Gastrocnemius medialis (tissue), 4 donors: ENCODE data around the gene HOXB6. TPM values are rescaled to one million over a fixed set of nuclear protein-coding genes. Genes with fewer than 3 reads are reported as not detected.

ENCODE experiments used
- ATAC-seq, 2 donors: fragments of 150-250 bp; one replicate each; pipeline ENCODE4 v1.9.1; 2016
- DNase-seq, 2 donors: peaks; one replicate each; pipeline ENCODE4 v3.0.0-alpha.2; 2019
- H3K27ac ChIP-seq, 4 donors: fragments of 200-600 bp; sonication (generic); 1 replicate in 1 of 4; 2 replicates in 3 of 4; pipeline ENCODE4 v1.5.1; 2016 to 2018; ENCODE audit warnings: mild to moderate bottlenecking in 2 of 4, moderate library complexity in 1 of 4
- H3K27me3 ChIP-seq, 3 donors: fragments of 200-600 bp; sonication (generic) in 2 of 3; 1 replicate in 1 of 3; 2 replicates in 2 of 3; pipeline versions ENCODE4 v1.5.1 to v1.6.0; 2016 to 2019; ENCODE audit warnings: mild to moderate bottlenecking in 1 of 3, moderate library complexity in 1 of 3
- H3K36me3 ChIP-seq, 2 donors: fragments of 200-600 bp; sonication (generic) in 1 of 2; one replicate each; pipeline ENCODE4 v1.5.1; 2017 to 2018
- H3K4me1 ChIP-seq, 2 donors: fragments of 200-600 bp; sonication (generic) in 1 of 2; one replicate each; pipeline ENCODE4 v1.5.1; 2016 to 2017; ENCODE audit warnings: mild to moderate bottlenecking in 2 of 2
- H3K4me3 ChIP-seq, 4 donors: fragments of 200-600 bp; sonication (generic) in 3 of 4; 1 replicate in 1 of 4; 2 replicates in 3 of 4; pipeline ENCODE4 v1.5.1; 2016 to 2019; ENCODE audit warnings: mild to moderate bottlenecking in 2 of 4
- H3K9me3 ChIP-seq, 3 donors: fragments of 200-600 bp; sonication (generic) in 2 of 3; 1 replicate in 1 of 3; 2 replicates in 2 of 3; pipeline ENCODE4 v1.5.1; 2016 to 2019
- CTCF ChIP-seq, 5 experiments: fragments of 450-650 bp in 3 of 5; fragments of 200-600 bp in 2 of 5; sonication (generic) in 2 of 5; IDR thresholded peaks in 4 of 5; conservative IDR thresholded peaks in 1 of 5; 1 replicate in 4 of 5; 2 replicates in 1 of 5; pipeline ENCODE4 v1.5.1; 2016 to 2019; ENCODE audit warnings: antibody characterized with exemption in 5 of 5, mild to moderate bottlenecking in 3 of 5, moderate library complexity in 3 of 5
- POLR2A ChIP-seq, 2 donors: fragments of 450-650 bp; IDR thresholded peaks; one replicate each; pipeline ENCODE4 v1.6.1; 2017; ENCODE audit warnings: antibody characterized with exemption in 2 of 2, mild to moderate bottlenecking in 2 of 2, moderate library complexity in 2 of 2
- in situ Hi-C, 4 donors: fragments of 200-750 bp; cut with MboI; loops; one replicate each; pipeline versions ENCODE4 v1.15.0 to v1.8.0; 2017; ENCODE audit warnings: low sequenced_read_pairs in 4 of 4
- intact Hi-C: fragments of 100-400 bp; cut with DNase I; formaldehyde crosslinking; loops from one replicate; pipeline ENCODE4 v1.15.1; 2023; ENCODE audit warnings: low total_unique reads
- total RNA-seq, 4 donors: library from RNA; depleted of rRNA; stranded (reverse); fragments of >200 nt; gene quantifications; one replicate each; pipeline versions ENCODE4 v1.1.0 to v1.2.3, GENCODE V29; 2016

The HOXB6 gene
- total RNA-seq, 4 donors from 2014 or later, result 0.55 to 3.0 (median 1.3) TPM

GRCh38 chr17:48611681-48612455, 7.1 kb upstream of the HOXB6 start:
- ATAC-seq, result no peak
- Histone ChIP-seq H3K4me1 (peaks cover 4 to 27% of the 10 kb centered on the region in 2 donors), H3K27ac (peak overlapping the region in 3 of 4 donors; percentile 65 to 66 (median 65)), H3K36me3 (no peaks in the 10 kb centered on the region), H3K9me3 (no peaks in the 10 kb centered on the region), H3K4me3 (peak overlapping the region; percentile 45 to 64 (median 51)), H3K27me3 (peaks cover 95 to 98% (median 98%) of the 10 kb centered on the region in 3 donors)
- in situ Hi-C loops, result no loop called here
- TF ChIP-seq CTCF (IDR thresholded peaks at IDR 0.05 in 4 of 5, conservative IDR thresholded peaks at IDR 0.05 in 1 of 5), result no peak
- TF ChIP-seq POLR2A (IDR thresholded peaks at IDR 0.05), result no peak
- DNase-seq, result no peak
- intact Hi-C loops, result loop anchor here (2.0 kb wide), 1 partner anchor 33 kb away; the partner anchor contains the start of gene HOXB4

- Histone ChIP-seq H3K27ac (peak overlapping the region in 3 of 4 donors; percentile 65 to 66 (median 65)), H3K27me3 (peaks cover 94 to 98% (median 98%) of the 10 kb centered on the region in 3 donors), H3K9me3 (no peaks in the 10 kb centered on the region), H3K4me3 (peak overlapping the region; percentile 45 to 64 (median 56)), H3K36me3 (no peaks in the 10 kb centered on the region), H3K4me1 (peaks cover 4 to 27% of the 10 kb centered on the region in 2 donors)
- ATAC-seq (no peak), DNase-seq (no peak)
- intact Hi-C loops, result loop anchor here (2.0 kb wide), 1 partner anchor 32 kb away; the partner anchor contains the start of gene HOXB4
- in situ Hi-C loops, result no loop called here
- TF ChIP-seq CTCF (IDR thresholded peaks at IDR 0.05 in 4 of 5, conservative IDR thresholded peaks at IDR 0.05 in 1 of 5) (no peak), POLR2A (IDR thresholded peaks at IDR 0.05) (no peak)
Measured at GRCh38 chr17:48611213-48611612, 6.4 kb upstream of the HOXB6 start.

- TF ChIP-seq POLR2A (IDR thresholded peaks at IDR 0.05), result no peak
- no peak for TF ChIP-seq CTCF (IDR thresholded peaks at IDR 0.05 in 4 of 5, conservative IDR thresholded peaks at IDR 0.05 in 1 of 5)
- peak within 1 kb of the TSS; percentile 16 to 66 (median 65) for H3K27ac ChIP-seq
- H3K4me1 ChIP-seq, result peaks cover 4 to 27% of the 10 kb centered on the region in 2 donors
- no peaks in the 10 kb centered on the region for H3K9me3 ChIP-seq
- in situ Hi-C loops, result no loop called here
- H3K4me3 ChIP-seq, result peak within 1 kb of the TSS; percentile 45 to 64 (median 56)
- peak; percentile 25 to 48 for ATAC-seq
- H3K36me3 ChIP-seq, result no peaks in the 10 kb centered on the region
- intact Hi-C loops, result loop anchor here (2.0 kb wide), 1 partner anchor 32 kb away; the partner anchor contains the start of gene HOXB4
- peaks cover 94 to 98% (median 98%) of the 10 kb centered on the region in 3 donors for H3K27me3 ChIP-seq
- DNase-seq, result peak in 1 of 2 donors; percentile 39
Measured at GRCh38 chr17:48610282-48611211, 5.8 kb upstream of the HOXB6 start, which contains the start of gene HOXB7. Gene HOXB7 (minus strand): TSS chr17:48611017. CDS start chr17:48610918, 99 bp downstream.

GRCh38 chr17:48609759-48610281, 5.0 kb upstream of the HOXB6 start:
- intact Hi-C loops (loop anchor here (2.0 kb wide), 1 partner anchor 31 kb away; the partner anchor contains the start of gene HOXB4), in situ Hi-C loops (no loop called here)
- Histone ChIP-seq H3K4me1 (peaks cover 4 to 27% of the 10 kb centered on the region in 2 donors), H3K9me3 (no peaks in the 10 kb centered on the region), H3K4me3 (peak overlapping the region; percentile 45 to 64 (median 56)), H3K36me3 (no peaks in the 10 kb centered on the region), H3K27me3 (peaks cover 94 to 98% (median 98%) of the 10 kb centered on the region in 3 donors), H3K27ac (peak overlapping the region in 3 of 4 donors; percentile 65 to 66 (median 65))
- TF ChIP-seq CTCF (IDR thresholded peaks at IDR 0.05 in 4 of 5, conservative IDR thresholded peaks at IDR 0.05 in 1 of 5), result no peak
- TF ChIP-seq POLR2A (IDR thresholded peaks at IDR 0.05), result no peak
- ATAC-seq (no peak), DNase-seq (no peak)
